ENCODE data around the gene WHRN.
A peak's percentile ranks its signal among the peaks of the same experiment; 100 is the strongest.

WHRN gene

GRCh38 chr9:114395768-114396167 is 109.5 kb downstream of the WHRN start:
- no peak for DNase-seq

GRCh38 chr9:114395334-114395617 is 110.0 kb downstream of the WHRN start:
- no peak for DNase-seq

- peak; percentile 41 for DNase-seq
These were observed 110.5 kb downstream of the WHRN start for GRCh38 chr9:114394523-114395333.

GRCh38 chr9:114392749-114393112 is 112.5 kb downstream of the WHRN start:
- DNase-seq, result no peak

GRCh38 chr9:114390952-114391351 is 114.3 kb downstream of the WHRN start:
- DNase-seq, result no peak

- DNase-seq, result peak; percentile 36
These were observed 115.5 kb downstream of the WHRN start for GRCh38 chr9:114389612-114390368.

- DNase-seq, result no peak
These were observed 116.4 kb downstream of the WHRN start for GRCh38 chr9:114388764-114389375.

- no peak for DNase-seq
These were observed 117.0 kb downstream of the WHRN start for GRCh38 chr9:114388357-114388682.

GRCh38 chr9:114387680-114388356 is 117.5 kb downstream of the WHRN start, which contains the start of gene AKNA:
AKNA (minus strand) TSS chr9:114387982; CDS start chr9:114381333, 6,649 bp downstream.
- peak; percentile 91 for DNase-seq

- DNase-seq, result peak; percentile 42
These were observed 118.2 kb downstream of the WHRN start for GRCh38 chr9:114386886-114387679.

GRCh38 chr9:114386361-114386885 is 118.8 kb downstream of the WHRN start:
- no peak for DNase-seq

- DNase-seq, result peak; percentile 88
These were observed 119.7 kb downstream of the WHRN start for GRCh38 chr9:114385397-114386181.

GRCh38 chr9:114384836-114385396 is 120.4 kb downstream of the WHRN start:
- no peak for DNase-seq

GRCh38 chr9:114384341-114384740 is 120.9 kb downstream of the WHRN start:
- no peak for DNase-seq

GRCh38 chr9:114383521-114384231 is 121.6 kb downstream of the WHRN start:
- peak; percentile 47 for DNase-seq

- DNase-seq, result peak; percentile 66
These were observed 122.4 kb downstream of the WHRN start for GRCh38 chr9:114382699-114383520.

- no peak for DNase-seq
These were observed 126.4 kb downstream of the WHRN start for GRCh38 chr9:114378883-114379282.

GRCh38 chr9:114378016-114378415 is 127.3 kb downstream of the WHRN start:
- no peak for DNase-seq
